ENCODE results near the gene DCAF6. TPM values are rescaled to one million over a fixed set of nuclear protein-coding genes. Genes with fewer than 3 reads are reported as not detected.
"Not testable (repeated sequence)": the region's sequence is repeated elsewhere in the genome, so short reads cannot be mapped to it uniquely, and the experiment has no call there.

The DCAF6 gene
- 69.3 and 75.1 TPM in 2 replicates for total RNA-seq (2014; rRNA removed; shearing (Covaris generic); ENCODE audit: low replicate concordance)

GRCh38 chr1:167936068-167936929, at the start of gene DCAF6:
DCAF6 (plus strand) TSS chr1:167936683; CDS start chr1:167936912, 229 bp downstream.
- in situ Hi-C loops (cut with HindIII; ENCODE audit: low pct_unique_long_range_greater_than_20kb, low sequenced_read_pairs): no loop called here
- peak; percentile 99 for DNase-seq (ENCODE audit: low read depth)

- in situ Hi-C loops (cut with HindIII; ENCODE audit: low pct_unique_long_range_greater_than_20kb, low sequenced_read_pairs); DNase-seq (ENCODE audit: low read depth): not testable (repeated sequence)
Measured at GRCh38 chr1:167887187-167887586, 49.3 kb upstream of the DCAF6 start.

- DNase-seq (ENCODE audit: low read depth): no peak
- in situ Hi-C loops (cut with HindIII; ENCODE audit: low pct_unique_long_range_greater_than_20kb, low sequenced_read_pairs): no loop called here
Measured at GRCh38 chr1:167890400-167890799, 46.1 kb upstream of the DCAF6 start.

GRCh38 chr1:167893798-167894197, 42.7 kb upstream of the DCAF6 start:
- in situ Hi-C loops (cut with HindIII; ENCODE audit: low pct_unique_long_range_greater_than_20kb, low sequenced_read_pairs): no loop called here
- DNase-seq (ENCODE audit: low read depth): no peak

GRCh38 chr1:167898578-167899222, 37.8 kb upstream of the DCAF6 start:
- DNase-seq (ENCODE audit: low read depth): no peak
- in situ Hi-C loops (cut with HindIII; ENCODE audit: low pct_unique_long_range_greater_than_20kb, low sequenced_read_pairs): no loop called here

- in situ Hi-C loops (cut with HindIII; ENCODE audit: low pct_unique_long_range_greater_than_20kb, low sequenced_read_pairs): no loop called here
- DNase-seq (ENCODE audit: low read depth): no peak
Measured at GRCh38 chr1:167899253-167899681, 37.2 kb upstream of the DCAF6 start.

- in situ Hi-C loops (cut with HindIII; ENCODE audit: low pct_unique_long_range_greater_than_20kb, low sequenced_read_pairs): no loop called here
- DNase-seq (ENCODE audit: low read depth): no peak
Measured at GRCh38 chr1:167900907-167901306, 35.6 kb upstream of the DCAF6 start.

- in situ Hi-C loops (cut with HindIII; ENCODE audit: low pct_unique_long_range_greater_than_20kb, low sequenced_read_pairs): no loop called here
- DNase-seq (ENCODE audit: low read depth): peak; percentile 66
Measured at GRCh38 chr1:167904652-167905130, 31.8 kb upstream of the DCAF6 start.

GRCh38 chr1:167905182-167905581, 31.3 kb upstream of the DCAF6 start:
- no peak for DNase-seq (ENCODE audit: low read depth)
- in situ Hi-C loops (cut with HindIII; ENCODE audit: low pct_unique_long_range_greater_than_20kb, low sequenced_read_pairs): no loop called here

- DNase-seq (ENCODE audit: low read depth): no peak
- in situ Hi-C loops (cut with HindIII; ENCODE audit: low pct_unique_long_range_greater_than_20kb, low sequenced_read_pairs): no loop called here
Measured at GRCh38 chr1:167905671-167906070, 30.8 kb upstream of the DCAF6 start.

GRCh38 chr1:167909691-167910180, 26.7 kb upstream of the DCAF6 start:
- DNase-seq (ENCODE audit: low read depth): peak; percentile 82
- in situ Hi-C loops (cut with HindIII; ENCODE audit: low pct_unique_long_range_greater_than_20kb, low sequenced_read_pairs): no loop called here

GRCh38 chr1:167910530-167910929, 26.0 kb upstream of the DCAF6 start:
- DNase-seq (ENCODE audit: low read depth): peak; percentile 50
- in situ Hi-C loops (cut with HindIII; ENCODE audit: low pct_unique_long_range_greater_than_20kb, low sequenced_read_pairs): no loop called here

- DNase-seq (ENCODE audit: low read depth): no peak
- in situ Hi-C loops (cut with HindIII; ENCODE audit: low pct_unique_long_range_greater_than_20kb, low sequenced_read_pairs): no loop called here
Measured at GRCh38 chr1:167911413-167911812, 25.1 kb upstream of the DCAF6 start.

GRCh38 chr1:167912294-167912693, 24.2 kb upstream of the DCAF6 start:
- in situ Hi-C loops (cut with HindIII; ENCODE audit: low pct_unique_long_range_greater_than_20kb, low sequenced_read_pairs): no loop called here
- DNase-seq (ENCODE audit: low read depth): no peak

GRCh38 chr1:167913895-167914496, 22.5 kb upstream of the DCAF6 start, which contains the start of gene ADCY10:
ADCY10 (minus strand) TSS chr1:167914134; CDS start chr1:167905140, 8,994 bp downstream.
- in situ Hi-C loops (cut with HindIII; ENCODE audit: low pct_unique_long_range_greater_than_20kb, low sequenced_read_pairs): no loop called here
- no peak for DNase-seq (ENCODE audit: low read depth)

- DNase-seq (ENCODE audit: low read depth): no peak
- in situ Hi-C loops (cut with HindIII; ENCODE audit: low pct_unique_long_range_greater_than_20kb, low sequenced_read_pairs): no loop called here
Measured at GRCh38 chr1:167915569-167915968, 20.9 kb upstream of the DCAF6 start.

GRCh38 chr1:167916766-167917511, 19.5 kb upstream of the DCAF6 start:
- in situ Hi-C loops (cut with HindIII; ENCODE audit: low pct_unique_long_range_greater_than_20kb, low sequenced_read_pairs): no loop called here
- DNase-seq (ENCODE audit: low read depth): peak; percentile 56

GRCh38 chr1:167922023-167922422, 14.5 kb upstream of the DCAF6 start:
- DNase-seq (ENCODE audit: low read depth): no peak
- in situ Hi-C loops (cut with HindIII; ENCODE audit: low pct_unique_long_range_greater_than_20kb, low sequenced_read_pairs): no loop called here

Data from Caki2 (cell line).